Measurements from ENCODE around the gene ALDOB. TPM values are rescaled to one million over a fixed set of nuclear protein-coding genes. Genes with fewer than 3 reads are reported as not detected.

The ALDOB gene
- total and polyA plus RNA-seq, 2 of the 13 experiments (the other 11 are each of a cell fraction or from before 2014, with no cell fraction given) = 0.29 to 0.97 TPM

GRCh38 chr9:101445353-101446029, 9.9 kb upstream of the ALDOB start (continued):
- TF ChIP-seq ZNF451 (CRISPR knock-in tag; IDR thresholded peaks at IDR 0.05) = no peak
- TF ChIP-seq SATB2 (CRISPR knock-in tag; IDR thresholded peaks at IDR 0.05) = no peak
- TF ChIP-seq E2F1 (CRISPR knock-in tag; IDR thresholded peaks at IDR 0.05) = no peak; the same call in 1 of the 2 replicates
- no peak for TF ChIP-seq ZNF615 (CRISPR knock-in tag; IDR thresholded peaks at IDR 0.05; ENCODE audit: borderline replicate concordance)
- TF ChIP-seq ZNF34 (CRISPR knock-in tag; IDR thresholded peaks at IDR 0.05; ENCODE audit: borderline replicate concordance) = no peak
- TF ChIP-seq ZNF772 (CRISPR knock-in tag; IDR thresholded peaks at IDR 0.05) = peak; percentile 26; the same call in 1 of the 2 replicates
- TF ChIP-seq STAT6 (CRISPR knock-in tag; IDR thresholded peaks at IDR 0.05; ENCODE audit: borderline replicate concordance) = peak; percentile 49; the same call in 1 of the 2 replicates
- TF ChIP-seq FOSL1 (CRISPR knock-in tag; IDR thresholded peaks at IDR 0.05; ENCODE audit: borderline replicate concordance) = no peak; the same call in 1 of the 2 replicates
- TF ChIP-seq ZFP82 (CRISPR knock-in tag; IDR thresholded peaks at IDR 0.05; ENCODE audit: borderline replicate concordance) = peak; percentile 60; the same call in 1 of the 2 replicates
- TF ChIP-seq SKIL (CRISPR knock-in tag; IDR thresholded peaks at IDR 0.05; ENCODE audit: borderline replicate concordance) = no peak
- no peak for TF ChIP-seq CTCF (CRISPR knock-in tag; IDR thresholded peaks at IDR 0.05)
- no peak for TF ChIP-seq ARNT (IDR thresholded peaks at IDR 0.05)
- TF ChIP-seq MEIS2 (CRISPR knock-in tag; IDR thresholded peaks at IDR 0.05) = no peak
- TF ChIP-seq MIER3 (CRISPR knock-in tag; IDR thresholded peaks at IDR 0.05; ENCODE audit: borderline replicate concordance) = peak; percentile 42; the same call in 1 of the 2 replicates
- TF ChIP-seq ZNF782 (CRISPR knock-in tag; IDR thresholded peaks at IDR 0.05; ENCODE audit: borderline replicate concordance) = no peak
- peak; percentile 56; the same call in 1 of the 2 replicates for TF ChIP-seq HDAC2 (CRISPR knock-in tag; IDR thresholded peaks at IDR 0.05)
- no peak for TF ChIP-seq ZNF891 (CRISPR knock-in tag; IDR thresholded peaks at IDR 0.05)
- TF ChIP-seq ZNF83 (CRISPR knock-in tag; IDR thresholded peaks at IDR 0.05; ENCODE audit: borderline replicate concordance) = no peak
- 0 out of 2 replicates have a peak, but pooled peaks have one; percentile 11 for TF ChIP-seq GATA4 (IDR thresholded peaks at IDR 0.05; ENCODE audit: borderline replicate concordance, low read depth)
- no peak for TF ChIP-seq ZUFSP (CRISPR knock-in tag; IDR thresholded peaks at IDR 0.05; ENCODE audit: borderline replicate concordance)
